GM12891 (cell line): Measurements from ENCODE around the gene ZNF157.
A peak's percentile ranks its signal among the peaks of the same experiment; 100 is the strongest.
"Not testable (repeated sequence)": the region's sequence is repeated elsewhere in the genome, so short reads cannot be mapped to it uniquely, and the experiment has no call there.

Experiments used
- DNase-seq: peaks from one replicate; pipeline ENCODE4 v3.0.0; 2011; ENCODE audit warnings: low spot score; ENCODE audit not compliant: insufficient read length
- FAIRE-seq: peaks from 2 replicates; lab custom pipeline; 2011; peaks lifted over from hg19 to GRCh38; lab: Jason Lieb, UNC
- PAX5 ChIP-seq: IDR thresholded peaks from 2 replicates; pipeline ENCODE4 v1.6.1; 2011; ENCODE audit warnings: low read length, moderate library complexity, mild to moderate bottlenecking; ENCODE audit not compliant: insufficient read depth, severe bottlenecking
- POLR2A ChIP-seq: IDR thresholded peaks from 2 replicates; pipeline ENCODE4 v1.6.1; 2011; ENCODE audit warnings: low read depth, low read length, control low read depth
- POLR2AphosphoS5 ChIP-seq: IDR thresholded peaks from 2 replicates; pipeline ENCODE4 v1.6.1; 2011; ENCODE audit warnings: low read depth, low read length, control low read depth
- POU2F2 ChIP-seq: IDR thresholded peaks from 2 replicates; pipeline ENCODE4 v1.6.1; 2011; ENCODE audit warnings: low read depth, mild to moderate bottlenecking, control low read depth, low read length, moderate library complexity
- SPI1 ChIP-seq: IDR thresholded peaks from 2 replicates; pipeline ENCODE4 v1.6.1; 2011; ENCODE audit warnings: low read depth, low read length, control low read depth
- TAF1 ChIP-seq: IDR thresholded peaks from 2 replicates; pipeline ENCODE4 v1.6.1; 2011; ENCODE audit warnings: low read depth, low read length, control low read depth

ZNF157 gene

DNA sequence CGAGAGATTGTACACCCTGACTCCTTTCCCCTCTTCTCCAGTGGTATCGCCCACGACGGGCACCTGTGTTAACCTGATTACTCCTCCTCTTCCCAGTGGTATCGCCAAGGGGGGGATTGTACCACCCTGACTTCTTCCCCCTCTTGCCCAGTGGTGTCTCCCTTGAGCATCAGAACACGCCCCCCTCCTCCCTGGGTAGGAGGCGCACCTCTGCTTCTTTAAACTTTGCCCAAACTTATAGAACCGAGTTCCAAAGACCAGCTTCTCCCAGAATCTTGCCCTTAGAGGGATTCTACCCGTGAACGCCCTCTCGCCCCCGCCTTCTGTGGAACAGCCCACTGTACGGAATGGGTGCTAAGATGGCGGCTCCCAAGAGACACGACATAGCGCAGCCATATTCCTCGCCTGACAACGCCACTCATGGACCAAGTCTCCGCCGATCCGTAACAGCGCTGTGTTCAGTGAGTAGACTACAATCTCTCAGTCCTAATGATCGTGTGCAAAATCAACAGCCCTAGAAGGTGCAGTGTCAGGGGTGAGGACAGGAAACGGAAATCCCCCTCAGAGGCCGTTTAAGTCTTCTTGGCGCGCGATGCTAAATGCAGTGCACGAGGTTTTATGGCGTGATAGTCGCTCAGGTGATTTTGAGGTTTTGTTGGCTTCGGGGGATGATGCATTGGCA, 4.2 kb upstream of the ZNF157 start:
- peak; percentile 44 for DNase-seq
- peak; percentile 99 for FAIRE-seq
- TF ChIP-seq SPI1, result no peak
- TF ChIP-seq PAX5, result no peak
- TF ChIP-seq TAF1, result no peak
- TF ChIP-seq POLR2A, result no peak
- TF ChIP-seq POU2F2, result no peak
- TF ChIP-seq POLR2AphosphoS5, result no peak

DNA sequence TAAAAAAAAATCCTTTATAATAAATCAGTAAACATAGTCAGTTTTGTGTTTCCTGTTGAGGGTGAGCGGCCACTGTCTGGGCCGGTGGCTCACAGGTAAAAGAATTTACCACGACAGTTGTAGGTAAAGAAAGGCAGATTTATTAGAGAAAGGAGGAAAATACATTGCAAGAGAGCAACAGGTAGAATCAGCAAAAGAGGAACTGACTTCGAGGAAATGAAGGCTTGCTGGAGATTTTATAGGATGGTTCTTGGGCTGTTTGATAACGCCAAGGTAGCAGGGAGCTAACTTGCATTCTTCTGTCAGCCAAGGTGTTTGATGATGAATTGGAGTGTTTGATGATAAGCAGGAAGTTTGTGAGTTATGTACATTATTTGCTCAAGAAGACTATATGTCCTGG, 2.8 kb downstream of the ZNF157 start:
- no peak for FAIRE-seq
- TF ChIP-seq POLR2A, result no peak
- TF ChIP-seq PAX5, result no peak
- no peak for TF ChIP-seq POU2F2
- TF ChIP-seq TAF1, result no peak
- TF ChIP-seq POLR2AphosphoS5, result no peak
- TF ChIP-seq SPI1, result no peak
- DNase-seq, result no peak

DNA sequence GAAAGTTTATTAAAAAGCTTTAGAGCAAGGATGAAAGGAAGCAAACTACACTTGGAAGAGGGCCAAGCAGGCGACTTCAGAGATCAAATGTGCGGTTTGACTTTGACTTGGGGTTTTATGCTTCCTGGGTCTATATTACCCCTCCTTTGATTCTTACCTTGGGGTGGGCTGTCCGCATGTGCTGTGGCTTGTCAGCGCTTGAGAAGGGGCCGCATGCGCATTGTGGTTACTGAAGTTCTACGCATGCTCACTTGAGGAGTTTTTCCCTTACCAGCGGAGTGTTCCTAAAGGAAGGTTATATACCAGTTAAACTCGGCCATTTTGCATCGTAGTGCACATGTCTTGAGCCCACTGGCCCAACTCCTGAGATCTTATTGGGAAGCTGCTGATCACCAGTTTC, 9.9 kb downstream of the ZNF157 start:
- DNase-seq (peak; percentile 4), FAIRE-seq (peak; percentile 66)
- TF ChIP-seq TAF1 (no peak), POLR2A (no peak), PAX5 (no peak), SPI1 (no peak), POU2F2 (no peak)

DNA sequence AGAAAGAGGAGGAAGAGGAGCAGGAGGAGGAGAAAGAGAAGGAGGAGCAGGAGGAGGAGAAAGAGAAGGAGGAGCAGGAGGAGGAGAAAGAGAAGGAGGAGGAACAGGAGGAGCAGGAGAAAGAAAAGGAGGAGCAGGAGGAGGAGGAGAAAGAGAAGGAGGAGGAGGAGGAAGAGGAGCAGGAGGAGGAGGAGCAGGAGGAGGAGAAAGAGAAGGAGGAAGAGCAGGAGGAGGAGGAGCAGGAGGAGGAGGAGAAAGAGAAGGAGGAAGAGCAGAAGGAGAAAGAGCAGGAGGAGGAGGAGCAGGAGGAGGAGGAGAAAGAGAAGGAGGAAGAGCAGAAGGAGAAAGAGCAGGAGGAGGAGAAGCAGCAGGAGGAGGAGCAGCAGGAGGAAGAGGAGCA, 10.5 kb downstream of the ZNF157 start:
- not testable (repeated sequence) for DNase-seq, FAIRE-seq

DNA sequence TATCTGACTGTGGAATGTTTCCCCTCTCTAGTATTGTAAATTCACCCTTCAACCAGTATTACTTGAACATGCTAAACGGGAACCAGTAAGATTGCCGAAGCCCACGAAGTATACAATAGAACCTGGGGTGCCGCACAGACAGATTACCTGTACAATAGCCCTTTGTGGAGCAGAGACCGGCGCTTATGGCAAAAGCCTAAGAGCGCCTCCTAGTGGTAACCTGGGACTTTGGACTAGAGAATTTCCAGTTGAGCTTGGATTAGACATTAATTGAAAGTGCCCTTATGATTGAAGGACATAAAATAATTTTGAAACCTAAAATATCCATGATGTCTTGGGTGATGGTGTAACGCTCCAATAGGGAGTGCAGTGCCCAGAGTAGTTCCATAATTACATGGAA, 14.1 kb downstream of the ZNF157 start:
- DNase-seq, result peak; percentile 20
- FAIRE-seq, result no peak
- no peak for TF ChIP-seq TAF1
- no peak for TF ChIP-seq POLR2AphosphoS5
- no peak for TF ChIP-seq POU2F2
- no peak for TF ChIP-seq POLR2A
- no peak for TF ChIP-seq PAX5
- no peak for TF ChIP-seq SPI1

DNA sequence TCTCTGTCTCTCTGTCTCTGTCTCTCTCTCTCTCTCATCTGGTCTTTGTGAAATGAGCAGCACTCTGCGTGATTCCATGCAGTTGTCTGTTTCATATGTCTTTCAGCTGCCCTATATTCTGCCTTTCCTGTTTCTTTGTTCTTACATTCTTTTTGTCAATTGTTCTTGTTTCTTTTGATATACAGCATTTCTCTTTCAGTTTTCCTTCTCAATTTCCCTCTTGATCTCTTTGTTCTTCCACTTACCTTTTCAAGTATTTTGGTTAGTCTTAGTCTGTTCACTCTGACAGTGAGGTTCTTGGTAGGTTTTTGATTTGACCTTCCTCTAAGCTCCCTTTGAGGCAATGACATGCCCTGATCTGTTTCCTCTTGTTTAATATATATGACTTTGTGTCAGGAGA, 20.4 kb downstream of the ZNF157 start:
- DNase-seq (no peak), FAIRE-seq (no peak)
- TF ChIP-seq SPI1 (no peak), TAF1 (no peak), POU2F2 (no peak), POLR2A (no peak)

DNA sequence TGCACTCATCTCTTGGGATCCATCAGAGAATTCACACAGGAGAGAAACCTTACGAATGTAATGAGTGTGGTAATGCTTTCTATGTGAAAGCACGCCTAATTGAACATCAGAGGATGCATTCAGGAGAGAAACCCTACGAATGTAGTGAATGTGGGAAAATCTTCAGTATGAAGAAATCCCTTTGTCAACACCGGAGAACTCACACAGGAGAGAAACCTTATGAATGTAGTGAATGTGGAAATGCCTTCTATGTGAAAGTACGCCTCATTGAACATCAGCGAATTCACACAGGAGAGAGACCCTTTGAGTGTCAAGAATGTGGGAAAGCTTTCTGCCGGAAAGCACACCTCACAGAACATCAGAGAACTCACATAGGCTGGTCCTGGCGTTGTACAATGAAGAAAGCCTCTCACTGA, 42.8 kb downstream of the ZNF157 start:
- TF ChIP-seq TAF1 (no peak), POLR2AphosphoS5 (no peak), PAX5 (no peak), POLR2A (no peak), POU2F2 (no peak), SPI1 (no peak)
- DNase-seq (no peak), FAIRE-seq (no peak)

DNA sequence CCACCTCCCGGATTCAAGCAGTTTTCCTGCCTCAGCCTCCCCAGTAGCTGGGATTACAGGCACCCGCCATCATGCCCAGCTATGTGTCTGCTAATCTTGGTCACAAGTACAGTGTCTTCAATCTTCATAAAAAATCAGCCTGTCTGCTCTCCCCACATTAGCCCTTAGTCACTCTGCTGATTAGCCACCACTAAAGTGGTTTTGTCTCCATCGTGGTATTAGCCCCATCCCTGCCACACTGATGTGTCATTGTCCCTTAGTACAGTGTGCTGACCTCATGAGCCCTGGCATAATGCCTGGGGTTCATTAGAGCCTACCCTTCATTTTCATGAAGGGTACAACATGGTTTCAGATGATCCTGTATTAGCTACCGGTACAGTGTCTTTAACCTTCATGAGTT, 49.9 kb downstream of the ZNF157 start:
- FAIRE-seq, result no peak
- TF ChIP-seq TAF1, result no peak
- TF ChIP-seq POU2F2, result no peak
- no peak for TF ChIP-seq POLR2A
- no peak for TF ChIP-seq PAX5
- no peak for TF ChIP-seq POLR2AphosphoS5
- no peak for TF ChIP-seq SPI1
- no peak for DNase-seq

DNA sequence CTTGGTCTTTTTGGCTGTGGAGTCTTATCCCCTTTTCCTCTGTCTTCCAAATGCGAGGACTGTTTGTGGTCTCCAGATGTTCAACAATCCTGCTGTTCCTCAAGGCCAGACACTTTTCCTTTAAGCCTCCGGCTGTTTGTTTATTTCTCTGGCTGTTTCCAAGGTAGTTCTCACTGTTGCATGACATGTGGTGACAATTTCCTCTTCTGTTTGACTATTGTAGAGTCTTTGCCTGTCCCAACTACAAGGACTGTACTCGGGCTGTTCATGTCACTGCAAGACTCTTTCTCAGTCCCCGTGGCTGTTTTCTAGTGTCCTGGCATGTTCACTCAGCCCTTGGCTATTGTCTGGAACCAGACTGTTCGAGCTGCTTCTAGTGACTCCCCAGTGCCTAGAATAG, 50.6 kb downstream of the ZNF157 start:
- TF ChIP-seq POU2F2 (no peak), POLR2A (no peak), SPI1 (no peak), TAF1 (no peak), POLR2AphosphoS5 (no peak), PAX5 (no peak)
- DNase-seq (no peak), FAIRE-seq (no peak)

DNA sequence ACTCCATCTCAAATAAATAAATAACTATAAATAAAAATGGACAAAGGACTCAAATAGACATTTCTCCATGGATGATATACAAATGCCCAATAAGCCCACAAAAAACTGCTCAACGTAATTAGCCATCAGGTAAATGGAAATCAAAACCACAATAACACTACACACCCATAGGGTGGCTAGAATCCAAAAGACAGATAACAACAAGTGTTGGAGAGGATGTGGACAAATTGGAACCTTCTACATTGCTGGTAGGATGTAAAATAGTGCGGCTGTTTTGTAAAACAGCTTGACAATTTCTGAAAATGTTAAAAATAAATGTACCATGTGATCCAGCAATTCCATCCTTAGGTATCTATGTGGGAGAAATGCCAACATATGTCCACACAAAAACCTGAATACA, 52.1 kb downstream of the ZNF157 start:
- TF ChIP-seq POU2F2 (no peak), PAX5 (no peak), SPI1 (no peak), POLR2AphosphoS5 (no peak), POLR2A (no peak), TAF1 (no peak)
- FAIRE-seq (no peak), DNase-seq (no peak)
